Uterus (tissue), 2 donors: Measurements from ENCODE around the gene ALOX15.
"Not testable (repeated sequence)": the region's sequence is repeated elsewhere in the genome, so short reads cannot be mapped to it uniquely, and the experiment has no call there.

ENCODE experiments used
- CTCF ChIP-seq, 4 experiments: fragments of 200-600 bp in 2 of 4; fragments of 450-650 bp in 2 of 4; sonication (generic) in 2 of 4; IDR thresholded peaks; one replicate each; pipeline ENCODE4 v1.5.1; 2016 to 2019; ENCODE audit warnings: antibody characterized with exemption in 4 of 4, mild to moderate bottlenecking in 2 of 4, moderate library complexity in 1 of 4
- POLR2A ChIP-seq, 2 donors: fragments of 450-650 bp; IDR thresholded peaks; one replicate each; pipeline ENCODE4 v1.6.1; 2016; ENCODE audit warnings: antibody characterized with exemption in 2 of 2, mild to moderate bottlenecking in 1 of 2, moderate library complexity in 1 of 2

- not testable (repeated sequence) for TF ChIP-seq CTCF, POLR2A (IDR thresholded peaks at IDR 0.05)
These were observed 14.5 kb upstream of the ALOX15 start for GRCh38 chr17:4655933-4656332.
